Panc1 (cell line): ENCODE measurements around the gene GALC. TPM values are rescaled to one million over a fixed set of nuclear protein-coding genes. Genes with fewer than 3 reads are reported as not detected.

Experiments
- ATAC-seq: fragments of 200-7000 bp; cut with Tn5 transposase; 2 replicates; pipeline ENCODE4 v1.9.1; 2020; ENCODE audit warnings: mild to moderate bottlenecking, moderate library complexity
- BruUV-seq: library from RNA; stranded (reverse); fragments of 400-500 nt; replicated peaks from 2 replicates; lab custom pipeline; 2021; lab: Mats Ljungman, UMichigan
- CTCF ChIA-PET: fragments of 300-600 bp; sonication (Branson Sonifier 250); formaldehyde crosslinking; loops from one replicate; lab custom pipeline; 2022; ENCODE audit warnings: antibody characterized with exemption; lab: Charles Lee
- POLR2A ChIA-PET: fragments of 300-600 bp; sonication (Branson Sonifier 250); formaldehyde crosslinking; loops from one replicate; lab custom pipeline; 2022; ENCODE audit warnings: antibody characterized with exemption; lab: Charles Lee
- DNase-seq: peaks from one replicate; pipeline ENCODE4 v3.0.0-alpha.2; 2010; ENCODE audit warnings: low read depth, low spot score
- H3K27ac ChIP-seq: 2 replicates; pipeline ENCODE4 v1.5.1; 2011; ENCODE audit warnings: mild to moderate bottlenecking, low read length, inconsistent platforms
- H3K27me3 ChIP-seq: fragments of 200-500 bp; sonication (Bioruptor generic); 2 replicates; pipeline ENCODE4 v1.6.0; 2014; ENCODE audit warnings: low read length, inconsistent platforms; ENCODE audit not compliant: control insufficient read depth, insufficient read depth
- H3K36me3 ChIP-seq: fragments of 200-500 bp; sonication (Bioruptor generic); 2 replicates; pipeline ENCODE4 v1.5.1; 2014; ENCODE audit warnings: inconsistent platforms, mild to moderate bottlenecking, low read length, moderate library complexity; ENCODE audit not compliant: control insufficient read depth, insufficient read depth
- H3K4me1 ChIP-seq: 2 replicates; pipeline ENCODE4 v1.5.1; 2011; ENCODE audit warnings: inconsistent platforms, mild to moderate bottlenecking, low read length, moderate library complexity; ENCODE audit not compliant: control insufficient read depth, insufficient read depth
- H3K4me3 ChIP-seq, 2 experiments: 2 replicates each; pipeline ENCODE4 v1.5.1; 2011 to 2012; ENCODE audit warnings: low read depth in 2 of 2, low read length in 2 of 2, mild to moderate bottlenecking in 2 of 2, inconsistent platforms in 1 of 2, moderate library complexity in 1 of 2
- H3K9me3 ChIP-seq: fragments of 200-500 bp; sonication (Bioruptor generic); 2 replicates; pipeline ENCODE4 v1.5.1; 2014; ENCODE audit warnings: low read depth, mild to moderate bottlenecking, inconsistent platforms, low read length, moderate library complexity; ENCODE audit not compliant: control insufficient read depth, insufficient read depth
- CTCF ChIP-seq: fragments of 450-650 bp; IDR thresholded peaks from 2 replicates; pipeline ENCODE4 v1.5.1; 2017; ENCODE audit warnings: mild to moderate bottlenecking
- POLR2AphosphoS5 ChIP-seq: IDR thresholded peaks from 2 replicates; pipeline ENCODE4 v1.6.1; 2012; ENCODE audit warnings: mild to moderate bottlenecking, low read depth, low read length, moderate library complexity
- REST ChIP-seq, 2 experiments: IDR thresholded peaks; 2 replicates each; pipeline ENCODE4 v1.6.1; 2011 to 2012; ENCODE audit warnings: low read depth in 2 of 2, control low read depth in 1 of 2, low read length in 1 of 2, mild to moderate bottlenecking in 1 of 2, moderate library complexity in 1 of 2; ENCODE audit not compliant: insufficient read depth in 1 of 2
- SIN3A ChIP-seq: IDR thresholded peaks from 2 replicates; pipeline ENCODE4 v1.6.1; 2012; ENCODE audit warnings: low read depth, mild to moderate bottlenecking, low read length, moderate library complexity, borderline replicate concordance; ENCODE audit not compliant: insufficient read depth
- TCF7L2 ChIP-seq: IDR thresholded peaks from 2 replicates; pipeline ENCODE4 v1.6.1; 2011; ENCODE audit warnings: mild to moderate bottlenecking, low read depth, low read length, inconsistent platforms
- in situ Hi-C: cut with HindIII; loops from 2 replicates; pipeline ENCODE4 v1.10.0; 2016; ENCODE audit warnings: low sequenced_read_pairs, low pct_unique_long_range_greater_than_20kb
- intact Hi-C: fragments of 100-400 bp; cut with micrococcal nuclease; formaldehyde crosslinking; loops from one replicate; pipeline ENCODE4 v1.10.0; 2022; ENCODE audit not compliant: unreplicated experiment
- total RNA-seq: library from RNA; stranded (reverse); gene quantifications from one replicate; pipeline ENCODE4 v1.2.1, GENCODE V29; 2021; ENCODE audit not compliant: unreplicated experiment

Gene GALC
- total RNA-seq, 1 experiment from 2014 or later = 9.7 TPM

- H3K36me3 ChIP-seq = no peaks in the 10 kb centered on the region
- BruUV-seq = no TSS peak
- H3K4me3 ChIP-seq = no peak overlapping the region
- in situ Hi-C loops (no loop called here), intact Hi-C loops (no loop called here)
- POLR2A ChIA-PET = no interaction called here
- no peaks in the 10 kb centered on the region for H3K27me3 ChIP-seq
- CTCF ChIA-PET = no interaction called here
- no peak for DNase-seq
- H3K9me3 ChIP-seq = no peaks in the 10 kb centered on the region
- ATAC-seq = no peak
- TF ChIP-seq TCF7L2 (no peak), CTCF (no peak), REST (IDR thresholded peaks at IDR 0.05; ENCODE audit: insufficient read depth in 1 of 2, low read depth in 2 of 2, low read length in 1 of 2) (no peak), SIN3A (no peak), POLR2AphosphoS5 (no peak)
- no peaks in the 10 kb centered on the region for H3K4me1 ChIP-seq
- H3K27ac ChIP-seq = no peak overlapping the region
Measured at GRCh38 chr14:87999277-87999676, 6.3 kb upstream of the GALC start.

GRCh38 chr14:87998482-87998881 is 5.5 kb upstream of the GALC start:
- CTCF ChIA-PET = no interaction called here
- TF ChIP-seq POLR2AphosphoS5 (no peak), TCF7L2 (no peak), CTCF (no peak), SIN3A (no peak), REST (IDR thresholded peaks at IDR 0.05; ENCODE audit: insufficient read depth in 1 of 2, low read depth in 2 of 2, low read length in 1 of 2) (no peak)
- Histone ChIP-seq H3K9me3 (no peaks in the 10 kb centered on the region), H3K27ac (no peak overlapping the region), H3K4me3 (no peak overlapping the region), H3K27me3 (no peaks in the 10 kb centered on the region), H3K4me1 (peaks cover under 1% of the 10 kb centered on the region; the same call in 1 of the 2 replicates), H3K36me3 (no peaks in the 10 kb centered on the region)
- BruUV-seq = no TSS peak
- POLR2A ChIA-PET = no interaction called here
- in situ Hi-C loops = no loop called here
- no peak for DNase-seq
- ATAC-seq = no peak
- intact Hi-C loops = no loop called here
